HCT116 (cell line): ENCODE data around the gene CCDC28B. TPM values are rescaled to one million over a fixed set of nuclear protein-coding genes. Genes with fewer than 3 reads are reported as not detected.

Experiments
- ATAC-seq: fragments of 200-7000 bp; cut with Tn5 transposase; 2 replicates; pipeline ENCODE4 v1.9.1; 2020; ENCODE audit warnings: mild to moderate bottlenecking, moderate library complexity
- BruUV-seq: library from RNA; stranded (reverse); fragments of 400-500 nt; replicated peaks from 2 replicates; lab custom pipeline; 2021; lab: Mats Ljungman, UMichigan
- CTCF ChIA-PET: fragments of 300-600 bp; sonication (Branson Sonifier 250); formaldehyde crosslinking; loops from one replicate; lab custom pipeline; 2021; ENCODE audit warnings: antibody characterized with exemption; lab: Charles Lee
- POLR2A ChIA-PET: fragments of 300-600, 350-600 bp; sonication (Branson Sonifier 250); formaldehyde crosslinking; loops from one replicate; lab custom pipeline; 2021; ENCODE audit warnings: antibody characterized with exemption; lab: Charles Lee
- RAD21 ChIA-PET, 2 experiments: fragments of 300-600 bp; sonication (Branson Sonifier 250); formaldehyde crosslinking; loops; one replicate each; lab custom pipeline; 2023; ENCODE audit warnings: low total read pairs in 2 of 2; ENCODE audit not compliant: uncharacterized antibody in 2 of 2, unreplicated experiment in 2 of 2, low non-redundant PET in 1 of 2; lab: Charles Lee
- DNase-seq: peaks from one replicate; pipeline ENCODE4 v3.0.0-alpha.2; 2010; ENCODE audit warnings: low read depth, low spot score
- H2AFZ ChIP-seq: fragments of 200-600 bp; shearing (Covaris generic), sonication (generic); 2 replicates; pipeline ENCODE4 v1.6.1; 2017; ENCODE audit warnings: low read depth, mixed run types, mixed read lengths, antibody characterized with exemption, low read length; ENCODE audit not compliant: poor library complexity, severe bottlenecking
- H3K27ac ChIP-seq: 2 replicates; pipeline ENCODE4 v1.5.1; 2012; ENCODE audit warnings: low read depth, low read length
- H3K27me3 ChIP-seq: fragments of 200-600 bp; sonication (generic); 2 replicates; pipeline ENCODE4 v1.6.1; 2016; ENCODE audit warnings: mixed run types, low read length, mixed read lengths; ENCODE audit not compliant: insufficient read depth
- H3K36me3 ChIP-seq, 2 experiments: fragments of 200-500 bp in 1 of 2; fragments of 200-600 bp in 1 of 2; sonication (Bioruptor generic) in 1 of 2; sonication (generic) in 1 of 2; 2 replicates each; pipeline versions ENCODE4 v1.5.1 to v1.6.1; 2014 to 2016; ENCODE audit warnings: low read length in 2 of 2, inconsistent platforms in 1 of 2, mixed read lengths in 1 of 2, mixed run types in 1 of 2; ENCODE audit not compliant: insufficient read depth in 2 of 2, control insufficient read depth in 1 of 2
- H3K4me1 ChIP-seq, 2 experiments: fragments of 200-600 bp in 1 of 2; sonication (generic) in 1 of 2; 2 replicates each; pipeline versions ENCODE4 v1.5.1 to v1.6.1; 2012 to 2017; ENCODE audit warnings: low read length in 2 of 2, inconsistent platforms in 1 of 2, mild to moderate bottlenecking in 1 of 2, mixed read lengths in 1 of 2, mixed run types in 1 of 2, moderate library complexity in 1 of 2; ENCODE audit not compliant: insufficient read depth in 2 of 2, control insufficient read depth in 1 of 2
- H3K4me2 ChIP-seq: fragments of 200-600 bp; sonication (generic); 2 replicates; pipeline ENCODE4 v1.6.1; 2017; ENCODE audit warnings: mixed run types, low read length, mixed read lengths
- H3K4me3 ChIP-seq, 2 experiments: fragments of 200-600 bp in 1 of 2; sonication (generic) in 1 of 2; replicated peaks in 1 of 2; 2 replicates each; pipeline ENCODE4 v1.5.1; 2011 to 2016; ENCODE audit warnings: low read length in 2 of 2, control low read depth in 1 of 2, low read depth in 1 of 2, mild to moderate bottlenecking in 1 of 2, mixed read lengths in 1 of 2, mixed run types in 1 of 2
- H3K79me2 ChIP-seq: fragments of 200-600 bp; sonication (generic); 2 replicates; pipeline ENCODE4 v1.6.1; 2017; ENCODE audit warnings: mild to moderate bottlenecking, mixed run types, low read length, moderate library complexity, mixed read lengths; ENCODE audit not compliant: insufficient read depth
- H3K9ac ChIP-seq: fragments of 200-600 bp; sonication (generic); 2 replicates; pipeline ENCODE4 v1.6.1; 2016; ENCODE audit warnings: low read length, mixed read lengths
- H3K9me2 ChIP-seq: fragments of 200-600 bp; sonication (generic), shearing (Covaris generic); 2 replicates; pipeline ENCODE4 v1.6.1; 2017; ENCODE audit warnings: mixed run types, mild to moderate bottlenecking, moderate library complexity; ENCODE audit not compliant: insufficient read depth
- H3K9me3 ChIP-seq, 2 experiments: fragments of 200-500 bp in 1 of 2; fragments of 200-600 bp in 1 of 2; sonication (Bioruptor generic) in 1 of 2; sonication (generic) in 1 of 2; 2 replicates each; pipeline ENCODE4 v1.6.1; 2014 to 2017; ENCODE audit warnings: low read length in 2 of 2, mixed read lengths in 2 of 2, inconsistent platforms in 1 of 2, low read depth in 1 of 2, mild to moderate bottlenecking in 1 of 2, mixed run types in 1 of 2, moderate library complexity in 1 of 2; ENCODE audit not compliant: control insufficient read depth in 1 of 2, insufficient read depth in 1 of 2
- H4K20me1 ChIP-seq: fragments of 200-600 bp; sonication (generic), shearing (Covaris generic); 2 replicates; pipeline ENCODE4 v1.6.1; 2017; ENCODE audit warnings: mixed run types, mild to moderate bottlenecking, moderate library complexity; ENCODE audit not compliant: insufficient read depth
- EGR1 ChIP-seq: IDR thresholded peaks from 2 replicates; pipeline ENCODE4 v1.6.1; 2012; ENCODE audit warnings: low read depth
- ELF1 ChIP-seq: IDR thresholded peaks from 2 replicates; pipeline ENCODE4 v1.6.1; 2012; ENCODE audit warnings: low read depth, borderline replicate concordance
- EZH2 ChIP-seq: fragments of 200-600 bp; sonication (generic); IDR thresholded peaks from 2 replicates; pipeline ENCODE4 v1.6.1; 2017; ENCODE audit warnings: antibody characterized with exemption, mixed run types
- FOSL1 ChIP-seq: IDR thresholded peaks from 2 replicates; pipeline ENCODE4 v1.6.1; 2012; ENCODE audit warnings: low read depth
- JUND ChIP-seq: IDR thresholded peaks from 2 replicates; pipeline ENCODE4 v1.6.1; 2012
- RAD21 ChIP-seq: IDR thresholded peaks from 2 replicates; pipeline ENCODE4 v1.6.1; 2012; ENCODE audit warnings: low read depth, mild to moderate bottlenecking
- SIN3A ChIP-seq: IDR thresholded peaks from 2 replicates; pipeline ENCODE4 v1.6.1; 2012; ENCODE audit warnings: low read depth
- SP1 ChIP-seq: IDR thresholded peaks from 2 replicates; pipeline ENCODE4 v1.6.1; 2012; ENCODE audit warnings: low read depth
- YY1 ChIP-seq: IDR thresholded peaks from 2 replicates; pipeline ENCODE4 v1.6.1; 2011; ENCODE audit warnings: low read length, low read depth, moderate library complexity, mild to moderate bottlenecking; ENCODE audit not compliant: insufficient replicate concordance; ENCODE audit errors: extremely low read depth
- ZFX ChIP-seq: fragments of 450-650 bp; IDR thresholded peaks from 2 replicates; pipeline ENCODE4 v1.6.1; 2017
- intact Hi-C: fragments of 100-400 bp; cut with micrococcal nuclease; formaldehyde crosslinking; loops from 2 replicates; pipeline ENCODE4 v1.10.0; 2022
- total RNA-seq: library from RNA; stranded (reverse); gene quantifications from one replicate; pipeline ENCODE4 v1.2.1, GENCODE V29; 2021; ENCODE audit not compliant: unreplicated experiment
- TF ChIP-seq, protein P1 (sequence below): IDR thresholded peaks from 2 replicates; pipeline ENCODE4 v1.6.1; 2012; ENCODE audit warnings: low read depth
- TF ChIP-seq, protein P2 (sequence below): IDR thresholded peaks from 2 replicates; pipeline ENCODE4 v1.6.1; 2012
- TF ChIP-seq, protein P3 (sequence below): IDR thresholded peaks from 2 replicates; pipeline ENCODE4 v1.6.1; 2011; ENCODE audit warnings: mild to moderate bottlenecking, low read length, moderate library complexity; ENCODE audit not compliant: insufficient replicate concordance; ENCODE audit errors: extremely low read depth

CCDC28B gene
- total RNA-seq, 1 experiment from 2014 or later = 5.9 TPM

DNA sequence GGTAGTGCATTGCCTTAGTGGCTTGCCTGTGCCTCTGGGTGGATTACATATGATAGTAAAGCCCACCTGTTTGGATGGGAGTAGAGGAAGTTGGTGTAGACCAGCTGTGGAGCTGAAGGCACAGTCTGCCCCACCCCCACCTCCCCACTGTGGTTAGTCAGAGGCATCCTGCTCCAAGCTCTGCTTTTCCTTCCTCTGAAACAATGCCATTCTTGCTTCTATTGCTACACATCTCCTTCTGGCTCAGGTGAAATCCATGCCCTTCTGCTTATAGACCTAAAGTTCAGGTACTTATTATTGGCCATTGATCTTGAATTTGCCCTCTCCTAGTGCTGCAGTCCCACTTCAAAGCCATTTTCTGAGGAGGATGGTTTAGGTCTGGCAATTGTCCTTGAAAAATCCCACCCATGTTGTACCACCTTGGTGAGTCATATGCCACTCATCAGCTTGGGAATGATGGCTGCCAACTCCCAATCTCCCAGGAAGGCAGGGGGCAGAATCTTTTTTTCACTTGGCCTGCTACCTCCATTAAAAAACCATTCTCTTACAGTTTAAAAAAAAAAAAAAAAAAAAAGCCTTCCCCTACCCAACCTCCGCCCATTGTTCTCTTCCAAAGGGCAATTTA lies 27.7 kb upstream of the CCDC28B start:
- intact Hi-C loops = no loop called here
- Histone ChIP-seq H3K4me2 (peak overlapping the region; percentile 18; the same call in 1 of the 2 replicates), H3K4me1 (peaks cover 0 to 10% of the 10 kb centered on the region in 2 experiments; a peak in 2 of 4 replicates), H4K20me1 (no peaks in the 10 kb centered on the region), H3K4me3 (no peak overlapping the region), H3K9ac (no peak overlapping the region), H3K79me2 (no peaks in the 10 kb centered on the region), H3K9me2 (no peaks in the 10 kb centered on the region), H3K27ac (no peak overlapping the region), H2AFZ (no peak overlapping the region), H3K9me3 (no peaks in the 10 kb centered on the region), H3K27me3 (no peaks in the 10 kb centered on the region), H3K36me3 (peaks cover 17 to 19% of the 10 kb centered on the region in 2 experiments)
- BruUV-seq = no TSS peak
- CTCF ChIA-PET = no interaction called here
- POLR2A ChIA-PET = no interaction called here
- ATAC-seq (peak; percentile 25; the same call in 1 of the 2 replicates), DNase-seq (no peak)
- RAD21 ChIA-PET = no interaction called here
- TF ChIP-seq JUND = 0 out of 2 replicates have a peak, but pooled peaks have one; percentile 19
- TF ChIP-seq, protein P1, sequence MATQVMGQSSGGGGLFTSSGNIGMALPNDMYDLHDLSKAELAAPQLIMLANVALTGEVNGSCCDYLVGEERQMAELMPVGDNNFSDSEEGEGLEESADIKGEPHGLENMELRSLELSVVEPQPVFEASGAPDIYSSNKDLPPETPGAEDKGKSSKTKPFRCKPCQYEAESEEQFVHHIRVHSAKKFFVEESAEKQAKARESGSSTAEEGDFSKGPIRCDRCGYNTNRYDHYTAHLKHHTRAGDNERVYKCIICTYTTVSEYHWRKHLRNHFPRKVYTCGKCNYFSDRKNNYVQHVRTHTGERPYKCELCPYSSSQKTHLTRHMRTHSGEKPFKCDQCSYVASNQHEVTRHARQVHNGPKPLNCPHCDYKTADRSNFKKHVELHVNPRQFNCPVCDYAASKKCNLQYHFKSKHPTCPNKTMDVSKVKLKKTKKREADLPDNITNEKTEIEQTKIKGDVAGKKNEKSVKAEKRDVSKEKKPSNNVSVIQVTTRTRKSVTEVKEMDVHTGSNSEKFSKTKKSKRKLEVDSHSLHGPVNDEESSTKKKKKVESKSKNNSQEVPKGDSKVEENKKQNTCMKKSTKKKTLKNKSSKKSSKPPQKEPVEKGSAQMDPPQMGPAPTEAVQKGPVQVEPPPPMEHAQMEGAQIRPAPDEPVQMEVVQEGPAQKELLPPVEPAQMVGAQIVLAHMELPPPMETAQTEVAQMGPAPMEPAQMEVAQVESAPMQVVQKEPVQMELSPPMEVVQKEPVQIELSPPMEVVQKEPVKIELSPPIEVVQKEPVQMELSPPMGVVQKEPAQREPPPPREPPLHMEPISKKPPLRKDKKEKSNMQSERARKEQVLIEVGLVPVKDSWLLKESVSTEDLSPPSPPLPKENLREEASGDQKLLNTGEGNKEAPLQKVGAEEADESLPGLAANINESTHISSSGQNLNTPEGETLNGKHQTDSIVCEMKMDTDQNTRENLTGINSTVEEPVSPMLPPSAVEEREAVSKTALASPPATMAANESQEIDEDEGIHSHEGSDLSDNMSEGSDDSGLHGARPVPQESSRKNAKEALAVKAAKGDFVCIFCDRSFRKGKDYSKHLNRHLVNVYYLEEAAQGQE = no peak
- TF ChIP-seq ELF1 = no peak
- TF ChIP-seq, protein P2, sequence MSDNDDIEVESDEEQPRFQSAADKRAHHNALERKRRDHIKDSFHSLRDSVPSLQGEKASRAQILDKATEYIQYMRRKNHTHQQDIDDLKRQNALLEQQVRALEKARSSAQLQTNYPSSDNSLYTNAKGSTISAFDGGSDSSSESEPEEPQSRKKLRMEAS = no peak
- no peak for TF ChIP-seq ZFX
- TF ChIP-seq, protein P3, sequence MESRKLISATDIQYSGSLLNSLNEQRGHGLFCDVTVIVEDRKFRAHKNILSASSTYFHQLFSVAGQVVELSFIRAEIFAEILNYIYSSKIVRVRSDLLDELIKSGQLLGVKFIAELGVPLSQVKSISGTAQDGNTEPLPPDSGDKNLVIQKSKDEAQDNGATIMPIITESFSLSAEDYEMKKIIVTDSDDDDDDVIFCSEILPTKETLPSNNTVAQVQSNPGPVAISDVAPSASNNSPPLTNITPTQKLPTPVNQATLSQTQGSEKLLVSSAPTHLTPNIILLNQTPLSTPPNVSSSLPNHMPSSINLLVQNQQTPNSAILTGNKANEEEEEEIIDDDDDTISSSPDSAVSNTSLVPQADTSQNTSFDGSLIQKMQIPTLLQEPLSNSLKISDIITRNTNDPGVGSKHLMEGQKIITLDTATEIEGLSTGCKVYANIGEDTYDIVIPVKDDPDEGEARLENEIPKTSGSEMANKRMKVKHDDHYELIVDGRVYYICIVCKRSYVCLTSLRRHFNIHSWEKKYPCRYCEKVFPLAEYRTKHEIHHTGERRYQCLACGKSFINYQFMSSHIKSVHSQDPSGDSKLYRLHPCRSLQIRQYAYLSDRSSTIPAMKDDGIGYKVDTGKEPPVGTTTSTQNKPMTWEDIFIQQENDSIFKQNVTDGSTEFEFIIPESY = no peak
- TF ChIP-seq EZH2 = no peak
- TF ChIP-seq YY1 = no peak
- no peak for TF ChIP-seq EGR1
- TF ChIP-seq FOSL1 = peak; percentile 43; the same call in 1 of the 2 replicates
- TF ChIP-seq SP1 = no peak
- TF ChIP-seq RAD21 = no peak
- no peak for TF ChIP-seq SIN3A
